GM11168 (cell line): Measurements from ENCODE around the gene TTC21A.
"Not testable (repeated sequence)": the region's sequence is repeated elsewhere in the genome, so short reads cannot be mapped to it uniquely, and the experiment has no call there.

Experiments used
- in situ Hi-C: fragments of 300-500 bp; cut with MboI; formaldehyde crosslinking; loops from one replicate; pipeline ENCODE4 v1.12.0; 2022; ENCODE audit warnings: low sequenced_read_pairs; ENCODE audit not compliant: unreplicated experiment

TTC21A gene, protein sequence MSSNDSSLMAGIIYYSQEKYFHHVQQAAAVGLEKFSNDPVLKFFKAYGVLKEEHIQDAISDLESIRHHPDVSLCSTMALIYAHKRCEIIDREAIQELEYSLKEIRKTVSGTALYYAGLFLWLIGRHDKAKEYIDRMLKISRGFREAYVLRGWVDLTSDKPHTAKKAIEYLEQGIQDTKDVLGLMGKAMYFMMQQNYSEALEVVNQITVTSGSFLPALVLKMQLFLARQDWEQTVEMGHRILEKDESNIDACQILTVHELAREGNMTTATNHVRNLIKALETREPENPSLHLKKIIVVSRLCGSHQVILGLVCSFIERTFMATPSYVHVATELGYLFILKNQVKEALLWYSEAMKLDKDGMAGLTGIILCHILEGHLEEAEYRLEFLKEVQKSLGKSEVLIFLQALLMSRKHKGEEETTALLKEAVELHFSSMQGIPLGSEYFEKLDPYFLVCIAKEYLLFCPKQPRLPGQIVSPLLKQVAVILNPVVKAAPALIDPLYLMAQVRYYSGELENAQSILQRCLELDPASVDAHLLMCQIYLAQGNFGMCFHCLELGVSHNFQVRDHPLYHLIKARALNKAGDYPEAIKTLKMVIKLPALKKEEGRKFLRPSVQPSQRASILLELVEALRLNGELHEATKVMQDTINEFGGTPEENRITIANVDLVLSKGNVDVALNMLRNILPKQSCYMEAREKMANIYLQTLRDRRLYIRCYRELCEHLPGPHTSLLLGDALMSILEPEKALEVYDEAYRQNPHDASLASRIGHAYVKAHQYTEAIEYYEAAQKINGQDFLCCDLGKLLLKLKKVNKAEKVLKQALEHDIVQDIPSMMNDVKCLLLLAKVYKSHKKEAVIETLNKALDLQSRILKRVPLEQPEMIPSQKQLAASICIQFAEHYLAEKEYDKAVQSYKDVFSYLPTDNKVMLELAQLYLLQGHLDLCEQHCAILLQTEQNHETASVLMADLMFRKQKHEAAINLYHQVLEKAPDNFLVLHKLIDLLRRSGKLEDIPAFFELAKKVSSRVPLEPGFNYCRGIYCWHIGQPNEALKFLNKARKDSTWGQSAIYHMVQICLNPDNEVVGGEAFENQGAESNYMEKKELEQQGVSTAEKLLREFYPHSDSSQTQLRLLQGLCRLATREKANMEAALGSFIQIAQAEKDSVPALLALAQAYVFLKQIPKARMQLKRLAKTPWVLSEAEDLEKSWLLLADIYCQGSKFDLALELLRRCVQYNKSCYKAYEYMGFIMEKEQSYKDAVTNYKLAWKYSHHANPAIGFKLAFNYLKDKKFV (N-terminal part only)

DNA sequence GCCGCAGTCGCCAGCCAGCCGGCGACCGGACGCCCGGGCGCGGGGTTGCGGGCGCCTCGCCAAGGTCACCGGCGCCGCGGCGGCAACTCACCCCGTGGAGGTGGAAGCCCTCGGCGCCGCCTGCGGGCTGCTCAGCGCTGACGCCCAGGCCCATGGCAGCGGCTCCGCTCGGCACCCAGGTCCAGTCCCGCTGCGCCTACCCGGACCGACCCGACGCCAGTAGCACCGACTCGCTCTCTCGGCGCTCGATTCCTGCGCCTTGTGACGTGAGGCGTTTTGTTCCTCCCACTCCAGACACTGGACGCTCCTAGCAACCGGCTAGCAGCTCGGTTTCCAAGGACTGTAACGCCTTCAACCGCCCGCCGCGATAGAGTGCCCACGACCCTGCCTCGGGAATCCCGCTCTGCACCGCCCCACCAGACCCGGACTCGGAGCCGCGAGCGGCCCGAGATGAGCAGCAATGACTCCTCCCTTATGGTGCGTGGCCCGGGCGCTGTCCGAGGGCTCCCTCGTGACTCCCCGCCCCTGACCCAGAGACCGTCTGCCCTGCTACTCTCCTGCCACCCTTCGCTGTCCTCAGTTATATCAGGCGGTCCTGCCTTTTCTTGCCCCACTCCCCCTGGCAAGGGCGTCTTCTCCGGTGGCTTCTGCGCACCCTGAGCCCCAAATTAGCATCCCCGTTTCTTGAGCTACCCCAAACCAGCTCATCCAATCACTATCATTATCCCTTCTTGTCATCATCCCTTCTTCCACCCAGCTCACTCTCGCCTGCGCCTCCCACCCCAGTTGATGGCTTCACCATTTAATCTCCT, at the start of gene TTC21A, which contains the start of gene GORASP1:
Gene TTC21A (plus strand): TSS at position 293 of the 812 bp plus-strand sequence. CDS start 158 bp downstream, at position 451.
Gene GORASP1 (minus strand): TSS at position 240 of the 812 bp plus-strand sequence. CDS start 86 bp downstream, at position 154.
- in situ Hi-C loops = no loop called here

DNA sequence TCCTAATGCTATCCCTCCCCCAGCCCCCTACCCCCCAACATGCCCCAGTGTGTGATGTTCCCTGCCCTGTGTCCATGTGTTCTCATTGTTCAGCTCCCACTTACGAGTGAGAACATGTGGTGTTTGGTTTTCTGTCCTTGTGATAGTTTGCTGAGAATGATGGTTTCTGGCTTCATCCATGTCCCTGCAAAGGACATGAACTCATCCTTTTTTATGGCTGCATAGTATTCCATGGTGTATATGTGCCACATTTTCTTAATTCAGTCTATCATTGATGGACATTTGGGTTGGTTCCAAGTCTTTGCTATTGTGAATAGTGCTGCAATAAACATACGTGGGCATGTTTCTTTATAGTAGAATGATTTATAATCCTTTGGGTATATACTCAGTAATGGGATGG, 46.3 kb upstream of the TTC21A start:
- in situ Hi-C loops = not testable (repeated sequence)

DNA sequence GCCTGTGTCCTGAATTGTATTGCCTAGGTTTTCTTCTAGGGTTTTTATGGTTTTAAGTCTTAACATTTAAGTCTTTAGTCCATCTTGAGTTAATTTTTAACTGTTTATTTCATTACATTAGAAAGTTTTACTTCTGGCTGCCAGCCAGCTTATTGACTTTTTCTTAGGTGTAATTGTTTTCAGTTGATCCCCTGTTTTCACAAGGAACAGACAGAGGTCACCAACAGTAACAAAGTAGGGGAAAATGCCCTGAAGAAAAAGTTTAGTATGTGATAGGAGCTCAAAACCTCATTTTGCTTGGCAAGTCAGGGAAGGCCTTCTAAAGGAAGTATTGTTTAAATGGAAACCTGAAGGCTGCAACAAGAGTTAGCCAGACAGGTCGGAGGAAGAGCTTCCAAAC, 45.3 kb upstream of the TTC21A start:
- in situ Hi-C loops = no loop called here

DNA sequence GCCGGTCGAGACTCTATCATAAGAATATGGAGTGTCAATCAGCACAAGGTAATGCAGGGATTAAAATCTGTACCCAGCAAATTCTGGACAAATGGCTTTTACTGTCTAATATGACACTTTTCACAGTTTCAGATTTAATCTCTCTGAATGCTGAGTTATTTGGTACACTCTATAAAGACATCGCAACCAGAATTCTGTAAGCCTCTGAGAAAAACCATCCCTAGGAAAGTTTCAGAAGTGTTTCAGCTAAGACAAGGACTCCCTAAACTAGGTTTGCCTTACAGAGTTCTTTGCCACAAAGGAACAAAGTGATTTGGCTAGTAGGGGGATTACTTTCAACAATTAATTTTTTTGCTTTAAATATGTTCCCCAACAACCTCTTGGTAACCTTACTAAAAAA, 44.3 kb upstream of the TTC21A start:
- in situ Hi-C loops = no loop called here

DNA sequence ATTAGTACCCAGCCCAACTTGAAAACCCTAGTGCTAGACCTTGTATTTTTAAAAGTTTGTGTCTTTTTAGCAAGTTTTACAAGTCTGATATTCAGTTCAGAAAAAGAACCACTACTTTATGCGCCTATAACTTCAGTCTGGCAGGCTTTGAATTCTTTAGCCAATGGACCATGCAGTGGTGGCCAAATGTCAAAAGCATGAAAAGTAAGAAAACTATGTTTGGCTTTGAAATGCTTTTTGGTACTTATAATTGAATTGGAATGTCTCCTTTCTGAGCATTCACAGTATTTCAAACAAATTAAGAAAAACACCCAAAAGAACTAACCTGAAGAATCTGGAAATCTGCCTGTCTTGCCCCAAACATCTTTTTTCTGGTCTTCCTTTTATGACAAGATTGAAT, 42.8 kb upstream of the TTC21A start:
- in situ Hi-C loops = no loop called here

DNA sequence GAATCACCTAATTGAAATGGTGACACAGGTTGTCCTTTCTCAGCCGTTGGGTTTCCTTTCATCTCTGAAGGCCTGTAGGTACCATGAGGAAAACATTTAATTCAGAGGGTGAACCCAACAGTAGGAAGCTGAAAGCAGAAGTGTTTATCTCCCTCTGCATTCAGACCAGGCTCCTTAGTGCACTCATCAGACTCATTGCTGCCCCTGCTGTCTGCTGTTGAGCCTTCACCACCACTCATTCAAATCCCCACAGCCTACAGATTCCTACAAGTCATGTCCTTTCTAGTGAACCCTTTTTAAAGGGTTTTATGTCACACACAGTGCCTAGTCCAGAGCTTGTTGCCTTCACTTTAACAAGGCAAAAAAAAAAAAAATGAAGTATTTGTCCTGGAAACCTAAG, 42.3 kb upstream of the TTC21A start:
- in situ Hi-C loops = no loop called here

DNA sequence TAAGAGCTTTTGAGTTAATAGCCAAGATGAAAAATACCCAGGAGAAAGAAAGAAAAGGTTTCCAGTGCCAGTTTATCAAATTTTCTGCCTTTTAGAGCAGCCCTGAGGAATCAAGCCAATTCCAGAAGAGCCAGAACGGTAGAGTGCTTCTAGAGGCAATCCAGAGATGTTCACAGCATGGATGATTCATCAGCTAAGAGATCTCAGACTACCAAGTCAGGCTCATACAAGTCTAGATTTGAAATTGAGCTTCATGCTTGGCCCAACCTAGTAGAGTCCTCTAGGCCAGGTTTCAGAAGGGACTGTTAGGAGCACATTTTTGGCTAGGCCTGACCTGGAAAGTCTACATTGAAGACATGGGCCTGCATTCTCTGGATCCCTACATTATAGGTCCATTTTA, 40.2 kb upstream of the TTC21A start:
- in situ Hi-C loops = no loop called here

DNA sequence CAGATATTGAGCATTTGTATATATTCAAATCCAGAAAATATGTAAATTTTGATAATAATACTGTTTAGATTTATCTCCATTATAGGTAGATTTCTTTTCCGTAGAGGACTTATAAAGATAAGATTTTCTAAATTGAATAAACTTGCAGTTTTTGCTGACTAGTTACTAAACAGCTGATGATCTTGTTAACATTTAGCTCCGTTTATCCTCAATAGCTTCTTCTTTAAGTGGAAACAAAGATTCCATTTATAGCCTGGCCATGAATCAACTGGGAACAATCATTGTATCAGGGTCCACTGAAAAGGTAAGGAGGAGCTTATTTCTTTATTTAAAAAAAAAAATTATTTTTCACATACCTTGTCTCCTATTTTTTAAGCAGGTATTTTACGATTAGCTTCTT, 38.9 kb upstream of the TTC21A start:
- in situ Hi-C loops = no loop called here

DNA sequence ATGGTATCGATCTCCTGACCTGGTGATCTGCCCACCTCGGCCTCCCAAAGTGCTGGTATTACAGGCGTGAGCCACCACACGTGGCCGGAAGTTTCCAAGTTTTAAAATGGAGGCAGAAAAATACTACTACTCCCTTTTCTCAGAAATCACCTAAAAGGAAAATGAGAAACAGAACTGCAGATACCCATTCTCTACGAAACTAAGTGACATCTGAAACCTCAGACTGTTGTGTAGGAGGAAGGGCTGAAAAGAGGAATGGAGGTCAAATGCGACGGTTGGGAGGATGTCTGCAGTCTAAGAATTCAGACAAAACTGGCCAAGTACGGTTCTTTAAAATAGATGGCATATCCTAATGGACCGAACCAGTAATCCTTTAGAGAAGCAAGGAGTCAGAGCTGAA, 31.6 kb upstream of the TTC21A start:
- in situ Hi-C loops = loop anchor here (25.0 kb wide), 1 partner anchor 211 kb away; the partner anchor contains the start of gene CX3CR1

DNA sequence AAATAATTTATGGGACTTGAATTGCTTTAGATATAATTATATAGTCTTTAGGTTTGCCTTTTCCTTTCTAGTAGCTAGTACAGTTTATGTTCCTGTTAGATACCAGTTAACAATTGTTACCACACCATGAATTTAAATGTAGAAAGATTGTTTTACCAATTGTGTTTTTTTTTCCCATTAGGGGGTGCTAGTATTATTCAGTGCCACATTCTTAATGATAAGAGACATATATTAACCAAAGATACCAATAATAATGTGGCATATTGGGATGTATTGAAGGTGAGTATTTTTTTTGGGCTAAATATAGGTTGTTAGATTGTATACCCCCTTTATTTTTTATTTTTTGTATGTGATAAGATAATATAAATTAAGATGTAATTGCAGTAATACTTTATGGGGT, 27.9 kb upstream of the TTC21A start:
- in situ Hi-C loops = loop anchor here (25.0 kb wide), 1 partner anchor 208 kb away; the partner anchor contains the start of gene CX3CR1

DNA sequence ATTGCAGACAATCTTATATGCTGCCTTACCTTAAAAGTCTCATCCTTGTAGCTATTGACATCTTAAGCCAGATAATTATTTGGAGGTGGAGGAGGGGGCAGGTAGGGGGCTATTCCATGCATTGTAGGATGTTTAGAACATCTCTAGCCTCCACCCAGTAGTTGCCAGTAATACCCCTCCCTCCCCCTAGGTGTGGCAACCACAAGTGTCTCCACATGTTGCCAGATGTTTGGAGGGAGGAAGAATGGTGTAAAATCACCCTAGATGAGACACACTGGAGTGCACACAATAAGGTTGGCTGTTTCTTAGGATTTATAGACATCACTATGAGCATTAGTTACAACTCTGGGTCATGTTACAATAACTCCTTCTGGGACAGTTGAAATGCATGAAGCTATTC, 27.5 kb upstream of the TTC21A start:
- in situ Hi-C loops = loop anchor here (25.0 kb wide), 1 partner anchor 207 kb away; the partner anchor contains the start of gene CX3CR1

DNA sequence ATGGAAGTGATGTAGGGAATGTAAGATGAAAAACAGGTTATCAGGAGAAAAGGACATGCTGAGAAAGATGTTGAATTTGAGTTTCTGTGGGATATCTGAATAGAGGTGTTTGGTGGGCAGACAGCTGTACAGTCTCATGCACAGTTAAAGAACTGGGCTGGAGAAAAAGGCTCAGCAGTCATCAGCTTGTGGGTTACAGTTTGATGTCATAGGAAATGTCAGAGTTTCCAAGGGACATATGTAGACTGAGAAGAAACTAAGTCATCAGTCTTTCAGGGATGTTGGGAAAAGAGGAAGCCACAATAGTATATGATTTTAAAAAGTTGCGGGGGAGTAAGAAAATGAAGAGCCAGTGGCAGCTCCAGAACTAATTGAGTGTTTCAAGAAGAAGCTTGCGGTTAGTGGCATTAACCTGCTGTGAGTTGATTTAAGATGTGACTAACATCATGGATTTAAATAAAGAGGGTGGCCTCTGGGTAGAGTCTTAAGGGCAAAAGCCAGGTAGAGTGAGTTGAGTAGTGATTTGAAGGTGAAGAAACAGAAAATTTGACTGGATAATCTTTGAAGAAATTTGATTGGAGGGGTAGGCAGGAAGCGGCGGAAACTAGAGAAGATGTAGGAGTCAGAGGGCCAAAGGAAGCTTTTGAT, 24.7 kb upstream of the TTC21A start:
- in situ Hi-C loops = loop anchor here (25.0 kb wide), 1 partner anchor 205 kb away; the partner anchor contains the start of gene CX3CR1

DNA sequence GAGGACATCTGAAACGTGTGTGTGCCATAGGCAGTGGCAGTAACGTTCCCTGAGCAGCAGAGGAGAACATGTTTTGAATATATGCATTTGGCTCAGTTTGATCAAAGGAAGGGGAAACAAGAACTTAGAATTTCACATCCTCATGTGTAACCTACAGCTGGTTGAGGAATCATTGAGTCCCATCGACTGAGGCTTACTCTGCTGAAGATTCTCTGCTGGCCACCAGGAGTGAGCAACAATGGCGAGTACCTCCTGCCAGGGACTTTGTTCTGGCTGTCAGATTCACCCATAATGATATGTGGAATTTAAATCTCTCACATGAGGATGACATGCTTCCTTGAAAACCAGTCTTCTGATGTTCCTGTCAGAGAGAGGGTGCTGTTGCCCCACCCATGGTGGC, 21.3 kb upstream of the TTC21A start:
- in situ Hi-C loops = loop anchor here (25.0 kb wide), 1 partner anchor 201 kb away; the partner anchor contains the start of gene CX3CR1

DNA sequence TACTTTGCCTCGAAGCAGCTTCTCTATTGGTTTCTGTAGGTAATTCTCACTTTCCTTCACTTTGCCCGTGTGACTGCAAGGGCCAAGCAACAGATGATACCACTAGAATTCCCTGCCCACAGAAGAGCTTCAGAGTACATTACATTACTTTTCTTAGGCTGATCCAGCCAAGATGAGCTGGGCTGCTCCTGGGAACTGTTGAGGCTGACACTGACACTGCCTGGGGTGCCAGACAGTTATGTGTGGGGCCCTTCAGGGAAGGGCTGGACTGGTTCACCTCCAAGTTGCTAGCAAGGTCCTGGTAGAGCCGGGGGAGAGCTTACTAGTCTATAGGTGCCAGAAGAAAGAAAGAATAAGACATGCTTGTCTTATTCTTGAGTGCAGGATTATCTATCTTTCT, 19.0 kb upstream of the TTC21A start:
- in situ Hi-C loops = loop anchor here (25.0 kb wide), 1 partner anchor 199 kb away; the partner anchor contains the start of gene CX3CR1

DNA sequence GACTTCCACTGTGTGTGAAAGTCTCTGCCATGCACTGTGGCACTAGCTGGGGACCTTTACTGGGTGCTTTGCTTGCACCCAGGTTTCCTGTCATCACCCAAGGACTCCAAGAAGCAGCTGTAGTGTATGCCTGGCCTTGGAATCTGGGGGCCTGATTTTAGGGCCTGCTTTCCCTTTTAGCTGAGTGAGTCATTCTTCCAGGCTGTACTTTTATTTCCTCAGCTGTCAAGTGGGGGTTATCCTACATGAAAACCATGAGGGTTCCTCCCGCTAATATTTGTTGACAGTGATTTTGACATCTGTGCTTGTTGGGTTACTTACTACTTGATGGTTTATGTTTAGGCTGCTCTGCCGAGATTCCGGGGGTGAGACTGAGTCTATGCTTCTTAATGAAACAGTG, 18.6 kb upstream of the TTC21A start:
- in situ Hi-C loops = loop anchor here (25.0 kb wide), 1 partner anchor 198 kb away; the partner anchor contains the start of gene CX3CR1

DNA sequence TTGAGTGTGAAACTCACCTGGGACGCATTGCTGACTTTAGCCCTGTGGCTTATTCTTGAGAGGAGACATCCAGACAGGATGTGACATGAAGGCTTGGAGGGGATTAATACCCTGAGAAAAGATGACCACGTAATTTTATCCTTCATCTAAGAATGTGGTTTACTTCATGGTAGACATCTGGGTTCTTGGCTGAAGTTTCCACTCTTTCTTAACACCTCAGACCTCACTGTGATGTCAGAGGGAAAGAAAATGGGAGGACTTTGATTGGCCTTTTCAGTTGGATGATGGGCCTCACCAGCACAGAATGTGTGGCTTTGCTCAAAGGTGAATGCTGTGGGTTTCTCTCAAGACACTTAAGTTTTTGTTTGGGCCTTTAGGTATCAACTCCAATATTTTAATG, 16.6 kb upstream of the TTC21A start:
- in situ Hi-C loops = loop anchor here (25.0 kb wide), 1 partner anchor 196 kb away; the partner anchor contains the start of gene CX3CR1

DNA sequence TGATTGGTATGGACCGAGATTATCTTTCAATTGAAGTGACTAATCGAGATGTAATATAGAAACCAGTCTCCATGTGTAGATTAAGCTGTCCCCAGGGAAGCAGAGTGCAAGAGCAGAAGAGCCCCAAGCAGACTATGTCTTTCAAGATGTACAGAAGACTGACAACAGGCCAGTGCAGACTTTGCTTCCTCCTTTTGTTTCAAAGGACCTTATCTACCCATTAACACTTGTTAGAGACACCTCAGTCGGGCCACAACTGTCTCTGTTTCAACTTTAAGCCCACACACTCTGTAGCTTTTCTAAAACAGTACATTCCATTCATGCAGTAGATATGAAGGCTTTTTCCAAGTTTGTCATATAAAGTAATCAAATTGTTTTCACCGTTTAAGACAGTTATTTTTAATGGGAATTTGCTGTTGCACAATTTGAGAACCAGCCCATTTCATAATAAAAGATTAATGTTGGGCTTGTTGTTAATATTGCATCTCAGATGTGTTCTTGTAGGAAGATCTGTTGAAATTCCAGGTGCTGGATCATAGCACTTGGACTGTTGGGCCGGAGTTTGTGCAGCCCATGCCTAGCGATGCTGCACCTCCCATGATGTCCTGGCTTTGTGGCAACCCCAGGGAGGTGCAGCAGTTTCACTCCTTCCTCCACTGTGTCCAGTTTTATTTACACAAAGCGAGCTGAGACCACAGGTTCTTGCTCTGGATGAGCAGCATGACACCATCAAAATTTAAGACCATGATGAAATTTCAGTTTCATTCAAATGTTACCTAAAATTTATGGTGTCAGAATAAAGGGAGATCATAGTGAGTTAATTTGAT, 12.4 kb upstream of the TTC21A start:
- in situ Hi-C loops = loop anchor here (25.0 kb wide), 1 partner anchor 192 kb away; the partner anchor contains the start of gene CX3CR1
